ENCODE results near the gene ZNF639.
A peak's percentile ranks its signal among the peaks of the same experiment; 100 is the strongest.

ZNF639 gene

DNA sequence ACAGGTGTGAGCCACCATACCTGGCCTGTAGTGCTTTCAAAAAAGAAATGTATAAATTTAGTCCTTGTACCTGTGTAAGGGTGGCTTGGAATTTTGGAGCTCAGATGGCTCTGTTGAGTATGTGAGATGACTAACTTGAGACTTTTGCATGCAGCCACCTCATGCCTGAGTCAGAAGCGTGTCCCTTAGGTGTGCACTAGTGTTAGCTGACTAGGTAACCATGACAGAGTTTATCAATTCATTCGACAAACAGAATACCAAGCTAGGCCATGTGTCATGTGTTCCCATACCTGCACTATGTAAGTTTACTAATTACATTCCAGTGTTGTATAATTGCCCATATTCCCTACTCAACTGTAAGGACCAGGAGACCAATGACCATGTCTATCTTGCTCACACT lies 4.0 kb upstream of the ZNF639 start:
- DNase-seq (ENCODE audit: low read depth): no peak

DNA sequence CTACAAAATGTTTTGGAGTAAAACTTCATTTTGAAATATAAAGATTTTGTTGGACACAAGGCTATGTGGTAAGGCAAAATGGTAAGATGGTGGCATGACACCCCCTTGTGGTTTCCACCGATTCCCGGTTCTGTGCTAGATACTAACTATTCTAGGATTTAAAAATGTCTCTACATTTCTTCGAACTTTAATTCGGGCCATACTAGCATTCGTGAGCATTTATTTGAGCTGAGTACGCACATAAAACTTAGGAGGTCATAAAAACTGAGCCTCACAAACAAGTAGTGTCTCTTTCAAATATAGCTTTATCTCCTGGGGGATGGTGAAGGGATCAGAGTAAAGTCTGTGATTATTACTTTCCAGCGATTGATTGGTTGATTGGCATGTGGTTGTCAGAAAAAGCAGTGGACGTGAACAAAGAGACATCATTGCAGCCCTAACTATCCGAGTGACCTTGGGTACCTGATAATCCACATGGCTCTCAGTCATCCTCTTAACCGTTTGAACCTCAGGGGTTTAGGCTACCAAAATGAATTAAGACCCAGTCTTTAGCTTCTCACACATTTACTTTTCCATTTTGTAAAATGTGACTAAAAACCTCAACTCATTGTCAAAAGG lies 1.1 kb upstream of the ZNF639 start:
- DNase-seq (ENCODE audit: low read depth): no peak

DNA sequence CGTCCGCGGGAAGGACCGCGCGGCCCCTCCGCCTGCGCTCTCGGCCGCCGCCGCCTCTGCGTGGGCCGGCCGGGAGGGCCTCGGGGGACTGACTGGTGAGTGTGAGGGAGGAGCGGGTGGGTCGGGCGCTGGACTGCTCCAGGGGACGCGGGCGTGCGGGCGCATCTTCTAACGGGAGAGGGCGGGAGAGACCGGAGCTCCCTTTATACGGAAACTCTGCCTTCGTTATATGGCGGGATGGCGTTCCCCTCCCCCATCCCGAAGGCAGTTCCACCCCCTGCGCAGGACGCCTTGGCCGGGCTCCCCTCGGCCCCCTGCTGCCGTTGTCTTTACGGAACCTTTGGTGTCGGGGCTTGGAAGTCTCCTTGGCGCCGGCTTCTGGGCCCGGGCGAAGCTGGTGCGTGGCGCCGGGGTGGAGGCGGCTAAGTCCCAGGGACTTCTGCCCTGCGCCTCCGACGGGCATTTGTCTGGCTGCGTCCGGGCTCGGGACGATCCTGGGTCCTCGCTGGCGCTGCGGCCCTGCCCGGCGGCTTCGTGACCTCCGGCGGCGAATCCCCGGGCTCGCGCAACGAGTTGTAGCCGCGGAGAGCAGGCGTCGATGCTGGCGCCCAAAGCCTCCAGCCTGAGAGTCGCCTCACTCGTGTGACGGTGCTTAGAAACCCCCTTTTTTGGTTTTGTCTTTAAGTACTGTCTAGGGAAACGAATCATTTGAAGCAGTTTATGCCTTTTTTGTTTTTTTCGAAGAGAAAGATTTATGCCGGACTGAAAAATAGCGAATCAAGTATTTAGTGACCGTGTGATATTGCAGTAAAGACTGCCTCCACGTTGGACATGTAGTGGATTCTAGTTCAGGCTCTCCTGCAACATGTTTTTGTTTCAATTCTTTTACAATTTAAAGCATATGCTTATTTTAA lies 623 bp downstream of the ZNF639 start:
- DNase-seq (ENCODE audit: low read depth): peak; percentile 44

DNA sequence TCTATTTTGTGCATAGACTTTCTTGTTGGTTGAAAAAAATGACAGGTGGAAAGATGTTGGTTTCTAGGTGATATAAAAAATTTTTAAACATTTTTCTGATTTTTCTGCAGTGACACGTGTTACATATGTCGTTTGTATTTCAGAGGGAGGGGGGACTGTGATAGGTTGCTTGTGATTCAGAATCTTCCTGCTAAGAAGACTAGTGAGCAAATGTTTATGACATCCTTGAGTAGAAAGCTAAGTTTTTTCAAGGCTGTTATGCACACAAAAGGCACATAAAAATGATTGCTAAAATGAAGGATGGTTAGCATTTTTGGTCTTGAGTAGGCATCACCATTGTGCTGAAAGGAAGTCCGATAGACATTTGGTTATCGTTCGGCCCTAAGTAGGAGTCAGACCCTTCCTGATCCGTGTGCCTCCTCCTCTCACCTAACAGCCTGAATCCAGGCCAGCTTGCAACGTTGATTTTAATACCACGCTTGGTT lies 1.5 kb downstream of the ZNF639 start:
- no peak for DNase-seq (ENCODE audit: low read depth)

DNA sequence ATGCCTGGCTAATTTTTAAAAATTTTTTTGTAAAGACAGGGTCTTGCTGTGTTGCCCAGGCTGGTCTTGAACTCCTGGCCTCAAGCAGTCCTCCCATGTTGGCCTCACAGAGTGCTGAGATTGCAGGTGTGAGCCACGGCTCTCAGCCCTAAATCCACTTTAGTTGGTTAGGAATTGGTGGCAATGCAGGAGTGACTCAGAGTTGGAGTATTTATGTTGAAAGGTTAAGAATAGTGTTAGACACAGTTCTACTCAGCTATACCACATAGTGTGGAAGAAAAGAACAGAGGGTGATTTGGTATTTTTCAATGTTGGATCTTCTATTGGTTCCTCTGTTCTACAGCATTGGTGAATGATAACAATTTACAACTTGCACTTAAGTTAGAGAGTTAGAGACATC lies 7.6 kb downstream of the ZNF639 start:
- no peak for DNase-seq (ENCODE audit: low read depth)

DNA sequence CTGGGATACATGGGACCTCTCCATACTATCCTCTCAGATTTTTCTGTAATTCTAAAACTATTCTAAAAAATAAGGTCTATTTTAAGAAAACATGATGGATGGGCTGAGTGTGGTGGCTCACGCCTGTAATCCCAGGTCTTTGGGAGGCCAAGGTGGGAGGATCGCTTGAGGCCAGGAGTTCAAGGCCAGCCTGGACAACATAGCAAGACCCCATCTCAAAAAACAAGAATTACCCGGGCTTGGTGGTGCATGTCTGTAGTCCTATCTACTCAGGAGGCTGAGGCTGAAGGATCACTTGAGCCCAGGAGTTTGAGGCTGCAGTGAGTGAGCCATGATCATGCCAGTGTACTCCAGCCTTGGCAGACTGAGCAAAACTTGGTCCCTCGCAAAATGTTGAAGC lies 9.4 kb downstream of the ZNF639 start:
- DNase-seq (ENCODE audit: low read depth): no peak

DNA sequence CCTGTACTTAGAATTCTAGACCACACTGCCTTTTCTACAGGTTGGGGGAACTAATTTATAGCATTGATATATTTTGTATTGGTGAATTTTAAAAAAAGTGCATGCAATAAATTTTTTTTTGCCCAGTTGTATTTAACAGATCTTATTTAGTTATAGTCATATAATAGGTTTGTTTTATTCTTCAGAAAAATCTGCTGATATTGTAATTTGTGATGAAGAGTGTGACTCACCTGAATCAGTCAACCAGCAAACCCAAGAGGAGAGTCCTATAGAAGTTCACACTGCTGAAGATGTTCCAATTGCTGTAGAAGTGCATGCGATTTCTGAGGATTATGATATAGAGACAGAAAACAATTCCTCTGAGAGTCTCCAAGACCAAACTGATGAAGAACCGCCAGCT lies 10.3 kb downstream of the ZNF639 start:
- DNase-seq (ENCODE audit: low read depth): no peak

DNA sequence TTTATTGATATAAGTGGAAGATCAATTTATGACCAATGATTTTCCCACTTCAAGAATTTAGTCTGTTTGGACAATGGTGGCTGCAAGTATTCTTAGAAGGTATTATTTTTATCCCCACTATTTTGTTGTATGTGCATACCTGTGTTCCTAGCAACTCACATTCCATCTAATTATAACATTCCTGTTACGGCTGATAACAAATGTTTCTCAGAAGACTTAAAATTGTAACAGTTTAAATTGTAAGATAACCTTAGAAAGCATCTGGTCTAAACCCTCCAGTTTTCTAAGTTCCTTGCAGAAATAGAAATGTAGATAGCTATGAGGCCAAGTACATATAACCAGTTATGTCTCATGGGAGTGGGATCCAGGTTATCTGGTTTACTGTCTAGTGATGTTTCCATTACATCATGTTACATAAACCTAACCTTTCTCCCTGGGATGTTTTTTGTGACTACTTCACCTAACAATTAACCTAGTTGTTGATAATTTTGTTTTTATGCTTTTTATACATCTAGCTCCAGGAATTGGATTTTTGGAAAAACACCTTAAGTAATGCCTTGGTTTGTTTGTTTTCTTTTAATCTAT lies 13.6 kb downstream of the ZNF639 start:
- DNase-seq (ENCODE audit: low read depth): no peak

DNA sequence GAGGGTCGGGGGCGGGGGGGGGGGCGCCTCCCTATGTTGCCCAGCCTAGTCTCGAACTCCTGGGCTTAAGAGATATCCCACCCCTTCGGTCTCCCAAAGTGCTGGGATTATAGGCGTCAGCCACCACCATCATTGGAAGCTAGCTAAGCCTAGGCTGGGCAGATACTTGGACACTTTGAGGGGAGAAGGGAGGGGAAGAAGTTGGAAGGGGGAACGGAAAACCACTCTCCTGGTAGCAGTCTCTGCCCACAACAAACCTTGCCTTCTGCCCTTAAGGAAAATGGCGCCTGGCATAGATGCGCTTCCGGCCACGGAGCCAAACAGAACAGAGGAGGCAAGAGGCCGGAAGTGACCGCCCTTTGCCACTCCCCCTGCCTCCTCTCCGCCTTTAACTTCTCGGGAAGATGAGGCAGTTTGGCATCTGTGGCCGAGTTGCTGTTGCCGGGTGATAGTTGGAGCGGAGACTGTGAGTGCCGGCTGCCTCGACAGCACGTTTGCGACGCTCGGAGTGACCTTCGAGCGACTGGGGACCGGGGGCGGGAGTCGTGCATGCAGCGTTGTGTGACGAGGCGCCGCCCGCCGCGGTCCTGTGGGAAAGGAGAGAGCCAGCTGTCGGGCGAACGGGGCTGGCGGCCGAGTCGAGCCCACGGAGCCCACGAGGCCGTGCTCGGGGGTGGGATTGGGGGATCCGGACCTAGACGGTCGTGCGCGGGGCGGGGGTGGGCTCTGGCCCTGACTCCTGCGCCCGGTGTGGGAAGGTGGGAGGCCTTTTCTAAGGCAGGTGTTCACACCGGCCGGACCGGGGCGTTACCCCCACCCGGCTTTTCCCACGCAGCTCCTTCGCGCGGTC lies 24.7 kb downstream of the ZNF639 start, which contains the start of gene MFN1:
MFN1 (plus strand) TSS at position 365 of the 850 bp plus-strand sequence. CDS start 1,143 bp downstream, outside the sequence.
- DNase-seq (ENCODE audit: low read depth): peak; percentile 83

DNA sequence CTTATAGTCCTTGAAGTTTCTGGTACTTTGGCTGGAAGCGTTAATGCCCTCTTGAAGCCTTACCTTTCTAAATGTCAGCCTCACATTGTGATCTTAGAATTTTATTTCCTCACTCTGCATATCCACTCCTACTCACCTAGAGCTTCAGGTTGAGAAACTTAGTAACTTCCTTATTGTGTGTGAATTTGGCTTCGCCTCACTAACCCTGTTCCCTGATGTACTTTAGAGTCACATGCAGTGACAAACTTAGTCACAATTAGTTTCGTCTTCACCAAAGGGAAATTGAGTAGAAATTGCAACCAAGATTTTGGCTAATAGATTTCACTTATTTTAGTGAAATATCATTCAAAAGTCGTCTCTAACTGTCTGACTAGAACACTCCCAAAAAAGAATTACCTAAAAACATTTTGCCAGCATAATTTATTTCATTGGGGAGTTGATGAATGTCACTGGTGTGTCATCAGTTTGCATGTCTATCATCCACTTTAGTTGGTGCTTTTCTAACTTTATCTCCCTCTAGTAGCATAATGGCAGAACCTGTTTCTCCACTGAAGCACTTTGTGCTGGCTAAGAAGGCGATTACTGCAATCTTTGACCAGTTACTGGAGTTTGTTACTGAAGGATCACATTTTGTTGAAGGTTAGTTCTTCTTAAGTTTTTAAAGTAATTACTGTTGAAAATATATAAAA lies 25.6 kb downstream of the ZNF639 start:
- no peak for DNase-seq (ENCODE audit: low read depth)

DNA sequence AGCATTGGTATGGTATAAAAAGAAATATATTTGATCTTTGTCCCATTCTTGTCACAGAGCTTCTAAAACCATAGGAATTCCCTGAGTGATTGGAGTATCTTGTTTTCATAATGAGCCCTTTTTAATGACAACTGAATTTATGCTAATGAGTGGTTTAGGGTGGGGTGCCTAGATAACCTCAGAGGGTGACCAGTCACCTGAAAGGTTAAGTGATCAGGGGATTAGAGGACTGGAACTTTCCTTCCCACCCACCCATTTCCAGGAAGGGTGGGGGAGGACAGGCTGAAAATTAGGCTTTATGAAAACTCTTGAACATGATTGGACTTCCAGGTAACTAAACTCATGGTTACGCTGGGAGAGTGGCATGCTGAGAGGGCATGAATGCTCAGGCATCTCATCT lies 33.2 kb downstream of the ZNF639 start:
- no peak for DNase-seq (ENCODE audit: low read depth)

DNA sequence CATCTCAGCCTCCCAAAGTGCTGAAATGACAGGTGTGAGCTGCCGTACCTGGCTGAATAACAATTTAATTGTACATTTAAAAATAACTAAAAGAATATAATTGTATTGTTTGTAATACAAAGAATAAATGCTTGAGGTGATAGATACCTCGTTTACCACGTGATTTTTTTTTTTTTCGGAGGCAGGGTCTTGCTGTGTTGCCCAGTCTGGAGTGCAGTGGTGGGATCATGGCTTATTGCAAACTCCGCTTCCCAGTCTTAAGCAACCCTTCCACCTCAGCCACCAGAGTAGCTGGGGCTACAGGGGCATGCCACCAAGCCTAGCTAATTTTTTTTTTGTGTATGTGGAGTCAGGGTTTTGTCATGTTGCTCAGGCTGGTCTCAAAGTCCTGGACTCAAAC lies 40.5 kb downstream of the ZNF639 start:
- no peak for DNase-seq (ENCODE audit: low read depth)

DNA sequence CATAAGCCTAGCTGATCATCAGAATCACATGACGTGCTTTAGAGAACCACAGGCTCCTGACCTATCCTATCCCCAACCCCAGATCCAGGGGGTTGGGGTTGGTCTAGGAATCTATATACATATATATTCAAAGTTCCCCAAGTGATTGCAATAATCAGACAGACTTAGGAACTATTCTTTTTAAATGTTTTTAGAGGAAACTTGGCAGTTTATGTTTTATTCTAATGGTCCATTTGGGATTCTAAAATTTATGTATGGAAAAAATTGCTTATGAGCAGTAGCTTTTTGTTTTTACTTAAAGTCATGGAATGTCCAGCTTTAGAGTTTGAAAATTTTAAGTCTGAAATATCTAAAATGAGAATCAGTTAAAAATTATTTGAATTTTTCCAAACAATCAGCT lies 46.8 kb downstream of the ZNF639 start:
- no peak for DNase-seq (ENCODE audit: low read depth)

DNA sequence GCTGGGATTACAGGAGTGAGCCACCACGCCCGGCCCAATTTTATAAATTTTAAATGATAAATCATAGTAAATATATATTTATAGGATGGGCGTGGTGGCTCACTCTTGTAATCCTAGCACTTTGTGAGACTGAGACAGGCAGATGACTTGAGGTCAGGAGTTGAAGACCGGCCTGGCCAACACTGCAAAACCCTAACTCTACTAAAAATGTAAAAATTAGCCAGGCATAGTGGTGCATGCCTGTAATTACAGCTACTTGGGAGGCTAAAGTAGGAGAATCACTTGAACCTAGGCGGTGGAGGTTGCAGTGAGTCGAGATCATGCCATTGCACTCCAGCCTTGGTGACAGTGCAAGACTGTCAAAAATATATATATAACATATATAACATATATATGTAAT lies 51.1 kb downstream of the ZNF639 start:
- DNase-seq (ENCODE audit: low read depth): no peak

DNA sequence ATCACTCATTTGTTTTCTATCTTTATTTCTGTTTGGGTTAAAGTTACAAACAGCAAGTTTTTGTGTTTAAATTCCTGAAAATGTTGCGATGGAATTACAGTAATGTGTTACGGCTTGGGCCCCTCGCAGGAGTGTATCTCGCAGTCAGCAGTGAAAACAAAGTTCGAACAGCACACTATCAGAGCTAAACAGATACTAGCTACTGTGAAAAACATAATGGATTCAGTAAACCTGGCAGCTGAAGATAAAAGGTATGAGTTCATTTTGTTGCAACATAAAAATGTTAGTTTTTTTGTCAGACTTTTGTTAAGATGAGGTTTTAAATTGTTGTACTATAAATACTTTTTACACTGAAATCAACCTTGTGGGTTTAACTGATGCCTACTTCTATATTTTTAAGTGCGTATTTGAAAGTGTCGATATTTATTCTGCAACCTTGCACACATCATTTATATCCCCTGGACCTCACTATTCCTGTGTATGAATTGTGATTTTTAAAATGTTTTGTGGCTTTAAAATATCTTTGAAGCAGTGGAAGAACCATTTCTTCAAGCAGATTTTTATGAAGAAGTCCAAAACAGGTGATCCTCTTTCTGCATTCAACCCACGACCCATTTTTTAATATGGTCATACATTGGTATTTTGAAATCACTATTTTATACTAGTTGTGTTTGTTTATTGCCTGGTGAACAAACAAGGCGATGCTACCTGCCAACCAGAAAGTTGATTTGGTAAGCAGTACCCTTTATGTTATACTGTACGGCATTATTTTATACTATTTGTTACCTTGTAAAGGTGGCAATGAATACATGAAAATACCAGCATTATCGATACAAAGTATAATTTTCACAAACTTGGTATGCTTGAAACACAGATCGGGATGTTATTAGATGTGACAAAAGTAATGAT lies 52.5 kb downstream of the ZNF639 start:
- DNase-seq (ENCODE audit: low read depth): no peak

DNA sequence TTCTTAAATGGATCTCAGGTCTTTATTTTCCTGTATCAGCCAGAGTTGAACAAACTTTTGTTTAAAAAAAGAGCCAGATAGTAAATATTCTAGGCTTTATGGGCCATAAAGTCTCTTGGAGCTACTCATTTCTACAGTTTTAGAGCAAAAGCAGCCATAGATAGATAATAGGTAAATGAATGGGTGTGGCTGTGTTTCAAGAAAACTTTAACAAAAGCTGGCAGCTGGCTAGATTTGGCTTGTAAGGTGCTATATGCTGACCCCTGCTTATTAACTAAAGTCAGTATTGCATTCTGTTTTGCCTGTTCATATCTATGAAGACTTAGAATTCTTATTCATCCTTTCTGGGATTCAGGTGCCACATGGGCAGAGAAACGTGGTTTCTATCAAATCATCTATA lies 53.6 kb downstream of the ZNF639 start:
- no peak for DNase-seq (ENCODE audit: low read depth)
